ENCODE data around the gene MYMX. TPM values are rescaled to one million over a fixed set of nuclear protein-coding genes. Genes with fewer than 3 reads are reported as not detected.

Gene MYMX
- total RNA-seq, 1 experiment from 2014 or later = 1.8 TPM

- in situ Hi-C loops (cut with HindIII; ENCODE audit: low pct_unique_long_range_greater_than_20kb, low sequenced_read_pairs) (no loop called here), intact Hi-C loops (cut with micrococcal nuclease; ENCODE audit: unreplicated experiment) (no loop called here)
- no TSS peak for BruUV-seq (replicated peaks)
- Histone ChIP-seq H3K9me3 (ENCODE audit: control insufficient read depth, insufficient read depth, low read depth, low read length) (no peaks in the 10 kb centered on the region), H3K4me1 (ENCODE audit: control insufficient read depth, insufficient read depth, low read length) (peaks cover 23% of the 10 kb centered on the region), H3K36me3 (ENCODE audit: control insufficient read depth, insufficient read depth, low read length) (no peaks in the 10 kb centered on the region; the same call in none of the 2 replicates), H3K27ac (ENCODE audit: low read length) (peak overlapping the region; percentile 79), H3K4me3 (ENCODE audit: low read depth in 2 of 2, low read length in 2 of 2) (peak overlapping the region; percentile 86), H3K27me3 (ENCODE audit: control insufficient read depth, insufficient read depth, low read length) (peaks cover 12% of the 10 kb centered on the region)
- ATAC-seq (no peak), DNase-seq (ENCODE audit: low read depth, low spot score) (no peak)
- ChIA-PET CTCF (no interaction called here), POLR2A (no interaction called here)
- no peak for TF ChIP-seq TCF7L2 (IDR thresholded peaks at IDR 0.05; ENCODE audit: low read depth, low read length)
- TF ChIP-seq CTCF (IDR thresholded peaks at IDR 0.05) = no peak
- no peak; the same call in 1 of the 2 replicates for TF ChIP-seq POLR2AphosphoS5 (IDR thresholded peaks at IDR 0.05; ENCODE audit: low read depth, low read length)
- TF ChIP-seq SIN3A (IDR thresholded peaks at IDR 0.05; ENCODE audit: borderline replicate concordance, insufficient read depth, low read depth, low read length) = no peak
- TF ChIP-seq REST (IDR thresholded peaks at IDR 0.05; ENCODE audit: insufficient read depth in 1 of 2, low read depth in 2 of 2, low read length in 1 of 2) = no peak
Observed at GRCh38 chr6:44265722-44266233, 49.1 kb downstream of the MYMX start.

- H3K4me1 ChIP-seq (ENCODE audit: control insufficient read depth, insufficient read depth, low read length) = peaks cover 23% of the 10 kb centered on the region
- no peak overlapping the region for H3K4me3 ChIP-seq (ENCODE audit: low read depth in 2 of 2, low read length in 2 of 2)
- CTCF ChIA-PET = no interaction called here
- TF ChIP-seq CTCF (IDR thresholded peaks at IDR 0.05) (no peak), REST (IDR thresholded peaks at IDR 0.05; ENCODE audit: insufficient read depth in 1 of 2, low read depth in 2 of 2, low read length in 1 of 2) (no peak), SIN3A (IDR thresholded peaks at IDR 0.05; ENCODE audit: borderline replicate concordance, insufficient read depth, low read depth, low read length) (no peak), POLR2AphosphoS5 (IDR thresholded peaks at IDR 0.05; ENCODE audit: low read depth, low read length) (no peak), TCF7L2 (IDR thresholded peaks at IDR 0.05; ENCODE audit: low read depth, low read length) (no peak)
- no peaks in the 10 kb centered on the region for H3K9me3 ChIP-seq (ENCODE audit: control insufficient read depth, insufficient read depth, low read depth, low read length)
- H3K36me3 ChIP-seq (ENCODE audit: control insufficient read depth, insufficient read depth, low read length) = no peaks in the 10 kb centered on the region; the same call in none of the 2 replicates
- BruUV-seq (replicated peaks) = no TSS peak
- in situ Hi-C loops (cut with HindIII; ENCODE audit: low pct_unique_long_range_greater_than_20kb, low sequenced_read_pairs) = no loop called here
- POLR2A ChIA-PET = no interaction called here
- H3K27me3 ChIP-seq (ENCODE audit: control insufficient read depth, insufficient read depth, low read length) = peaks cover 15% of the 10 kb centered on the region
- DNase-seq (ENCODE audit: low read depth, low spot score) (no peak), ATAC-seq (no peak)
- intact Hi-C loops (cut with micrococcal nuclease; ENCODE audit: unreplicated experiment) = no loop called here
- peak overlapping the region; percentile 79; the same call in 1 of the 2 replicates for H3K27ac ChIP-seq (ENCODE audit: low read length)
Observed at GRCh38 chr6:44266347-44266746, 49.6 kb downstream of the MYMX start.
